ENCODE results near the gene HSD11B2.

HSD11B2 gene

GRCh38 chr16:67396159-67397035 lies 34.5 kb upstream of the HSD11B2 start:
- in situ Hi-C loops (cut with MboI; ENCODE audit: low sequenced_read_pairs) = no loop called here

- in situ Hi-C loops (cut with MboI; ENCODE audit: low sequenced_read_pairs) = no loop called here
Observed at GRCh38 chr16:67397036-67397801, 33.7 kb upstream of the HSD11B2 start.

DNA sequence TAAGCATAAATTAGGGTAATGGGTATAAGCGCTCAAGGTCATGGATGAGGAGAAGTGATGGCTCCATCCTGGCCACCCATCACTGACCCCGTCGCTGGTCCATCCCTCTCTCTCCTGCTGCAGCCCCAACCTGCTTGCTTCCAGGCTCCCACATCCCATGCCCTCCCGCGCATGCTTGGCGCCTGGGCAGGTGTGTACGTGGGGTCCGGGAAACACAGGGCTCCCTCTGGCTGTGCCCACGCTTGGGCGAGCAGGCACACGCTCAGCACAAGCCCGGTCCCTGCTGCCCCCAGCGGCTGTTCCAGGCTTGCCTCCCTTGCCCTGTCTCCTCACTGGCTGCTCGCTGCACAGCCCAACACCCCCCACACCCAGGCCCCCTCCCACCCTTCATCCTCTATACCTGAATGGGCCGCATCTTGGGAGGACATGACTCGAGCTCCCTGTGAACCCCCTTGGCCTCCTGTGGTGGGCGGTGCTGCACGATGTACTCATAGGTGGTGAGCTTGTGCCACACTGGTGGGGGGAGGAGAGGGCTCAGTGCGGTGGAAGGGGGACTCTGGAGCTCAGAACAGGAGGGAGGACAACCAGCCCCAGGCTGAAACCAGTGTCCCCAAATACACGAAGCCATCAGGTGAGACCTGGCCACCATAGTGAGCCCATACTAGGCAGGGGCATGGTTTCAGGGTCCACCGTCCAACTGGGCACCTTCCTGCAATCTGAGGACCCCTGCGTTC lies 32.9 kb upstream of the HSD11B2 start:
- in situ Hi-C loops (cut with MboI; ENCODE audit: low sequenced_read_pairs) = no loop called here

DNA sequence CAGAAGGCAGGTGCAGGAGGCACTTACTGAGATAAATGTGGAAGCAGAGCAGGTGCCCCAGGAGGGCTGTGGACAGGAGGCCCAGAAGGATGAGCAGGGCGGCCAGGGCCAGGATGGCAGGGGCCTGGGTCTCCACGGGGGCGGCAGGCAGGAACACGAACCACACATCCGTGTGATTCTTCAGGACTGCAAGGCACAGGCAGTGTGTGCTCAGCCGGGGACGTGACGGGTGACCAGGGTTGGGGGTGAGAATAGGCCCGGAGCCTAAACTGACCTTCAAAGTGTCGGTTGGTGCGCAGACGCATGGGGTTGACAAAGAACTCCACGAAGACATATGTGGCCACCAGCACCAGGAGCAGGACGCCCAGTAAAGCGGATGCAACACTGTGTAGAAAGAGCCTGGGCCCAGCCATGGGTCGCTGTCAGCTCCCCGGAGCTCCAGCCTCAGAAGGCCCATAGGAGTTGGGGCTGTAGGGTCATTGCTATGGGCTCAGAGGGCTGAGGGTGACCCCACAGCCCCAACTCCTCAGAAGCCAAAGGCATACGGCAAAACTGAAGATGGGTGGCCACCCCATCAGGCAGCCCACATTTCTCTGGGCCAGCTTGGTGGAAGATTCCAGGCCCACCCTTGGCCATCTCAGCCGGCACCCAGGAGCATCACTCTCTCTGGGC lies 32.2 kb upstream of the HSD11B2 start:
- in situ Hi-C loops (cut with MboI; ENCODE audit: low sequenced_read_pairs) = no loop called here

DNA sequence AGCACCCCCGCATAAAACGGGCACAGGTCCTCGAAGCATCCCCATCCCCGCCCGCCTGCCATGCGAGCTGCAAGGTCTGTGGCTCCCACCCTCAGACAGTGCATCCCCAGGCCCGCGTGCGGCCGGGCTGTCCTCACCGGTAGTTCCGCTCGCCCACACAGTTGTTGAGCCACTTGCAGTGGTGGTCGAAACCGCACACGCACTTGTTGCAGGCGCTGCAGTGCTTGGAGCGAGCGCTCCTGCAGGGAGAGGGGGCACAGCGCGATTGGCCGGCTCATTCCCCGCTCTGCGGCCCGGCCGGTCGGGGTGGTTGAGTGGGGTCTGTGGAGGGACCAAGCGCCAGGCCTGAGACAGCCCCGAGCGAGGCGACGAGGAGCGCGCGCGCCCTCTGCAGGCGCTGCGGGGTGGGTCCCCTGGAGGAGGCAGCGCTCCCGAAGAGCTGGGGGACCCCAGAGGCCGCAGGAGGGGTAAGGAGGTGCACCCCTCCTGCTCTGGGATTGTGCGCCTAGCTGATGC lies 31.6 kb upstream of the HSD11B2 start:
- in situ Hi-C loops (cut with MboI; ENCODE audit: low sequenced_read_pairs) = no loop called here

GRCh38 chr16:67399749-67400704 lies 30.9 kb upstream of the HSD11B2 start:
- in situ Hi-C loops (cut with MboI; ENCODE audit: low sequenced_read_pairs) = no loop called here

DNA sequence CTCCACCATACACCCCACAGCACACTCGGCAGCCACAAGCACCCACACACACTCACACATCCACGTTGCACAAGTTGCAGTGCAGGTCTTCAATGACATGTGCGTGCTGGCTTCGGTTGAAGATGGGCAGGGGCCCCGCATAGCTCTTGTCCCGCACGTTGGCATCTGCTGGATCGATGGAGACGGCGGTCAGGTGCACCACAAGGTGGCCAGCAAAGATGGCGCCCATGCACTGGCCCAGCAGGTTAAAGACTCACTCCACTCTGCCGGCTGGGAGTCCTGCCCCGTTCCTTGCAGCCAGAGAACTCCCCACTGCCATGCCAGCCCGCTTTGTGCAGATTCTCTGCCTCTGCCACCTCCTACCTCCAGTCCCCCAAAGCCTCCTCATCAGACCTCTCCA lies 30.0 kb upstream of the HSD11B2 start:
- in situ Hi-C loops (cut with MboI; ENCODE audit: low sequenced_read_pairs) = no loop called here

DNA sequence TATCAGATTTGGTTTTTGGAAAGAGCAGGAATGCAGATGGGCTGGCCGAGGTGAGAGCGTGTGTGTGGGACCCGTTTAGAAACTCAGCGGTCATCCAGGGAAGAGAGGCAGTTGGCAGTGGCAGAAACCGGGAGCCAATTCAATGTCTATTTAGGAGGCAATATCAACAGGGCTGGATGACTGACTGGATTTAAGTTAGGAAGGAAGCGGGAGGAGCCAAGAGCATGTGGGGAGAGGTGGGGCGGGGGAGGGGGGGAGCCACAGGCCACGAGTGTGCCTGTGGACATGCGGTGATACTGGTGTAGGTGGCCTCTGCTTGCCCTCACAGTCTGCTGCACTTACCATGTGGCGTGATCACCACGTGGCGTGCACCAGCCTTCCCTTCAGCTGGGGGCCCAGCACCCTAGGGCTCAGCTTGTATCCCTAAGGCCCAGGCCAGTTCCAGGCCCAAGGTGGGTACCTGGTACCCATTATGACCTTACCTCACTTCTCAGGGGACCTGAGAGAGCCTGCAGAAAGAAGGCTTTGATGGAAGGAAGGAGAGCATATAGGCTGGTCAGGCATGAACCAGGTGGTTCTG lies 26.9 kb upstream of the HSD11B2 start:
- in situ Hi-C loops (cut with MboI; ENCODE audit: low sequenced_read_pairs) = no loop called here

DNA sequence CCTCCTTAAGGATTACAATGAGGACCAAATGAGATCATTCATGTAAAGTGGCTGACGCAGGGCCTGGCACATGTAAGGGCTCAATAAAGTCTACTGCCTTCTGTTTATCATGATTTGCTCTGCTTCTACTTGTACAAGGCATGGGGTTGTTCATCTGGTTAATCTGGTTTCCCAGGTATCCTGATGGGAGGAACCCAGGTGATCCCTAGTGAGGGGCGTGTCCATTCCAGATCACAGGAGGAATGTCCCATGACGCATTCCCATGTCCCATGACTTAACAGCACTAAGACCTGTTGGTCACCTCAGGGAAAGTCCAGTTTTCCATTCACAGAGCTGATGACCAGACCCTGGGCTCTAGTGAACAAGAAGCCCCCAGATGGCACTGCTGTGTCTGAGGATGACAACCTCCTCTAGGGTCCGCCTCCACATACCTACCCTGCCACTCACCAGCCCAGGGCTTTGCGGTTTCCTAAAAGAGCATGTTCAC lies 26.1 kb upstream of the HSD11B2 start:
- in situ Hi-C loops (cut with MboI; ENCODE audit: low sequenced_read_pairs) = no loop called here

- in situ Hi-C loops (cut with MboI; ENCODE audit: low sequenced_read_pairs) = no loop called here
Observed at GRCh38 chr16:67405336-67405735, 25.6 kb upstream of the HSD11B2 start.

DNA sequence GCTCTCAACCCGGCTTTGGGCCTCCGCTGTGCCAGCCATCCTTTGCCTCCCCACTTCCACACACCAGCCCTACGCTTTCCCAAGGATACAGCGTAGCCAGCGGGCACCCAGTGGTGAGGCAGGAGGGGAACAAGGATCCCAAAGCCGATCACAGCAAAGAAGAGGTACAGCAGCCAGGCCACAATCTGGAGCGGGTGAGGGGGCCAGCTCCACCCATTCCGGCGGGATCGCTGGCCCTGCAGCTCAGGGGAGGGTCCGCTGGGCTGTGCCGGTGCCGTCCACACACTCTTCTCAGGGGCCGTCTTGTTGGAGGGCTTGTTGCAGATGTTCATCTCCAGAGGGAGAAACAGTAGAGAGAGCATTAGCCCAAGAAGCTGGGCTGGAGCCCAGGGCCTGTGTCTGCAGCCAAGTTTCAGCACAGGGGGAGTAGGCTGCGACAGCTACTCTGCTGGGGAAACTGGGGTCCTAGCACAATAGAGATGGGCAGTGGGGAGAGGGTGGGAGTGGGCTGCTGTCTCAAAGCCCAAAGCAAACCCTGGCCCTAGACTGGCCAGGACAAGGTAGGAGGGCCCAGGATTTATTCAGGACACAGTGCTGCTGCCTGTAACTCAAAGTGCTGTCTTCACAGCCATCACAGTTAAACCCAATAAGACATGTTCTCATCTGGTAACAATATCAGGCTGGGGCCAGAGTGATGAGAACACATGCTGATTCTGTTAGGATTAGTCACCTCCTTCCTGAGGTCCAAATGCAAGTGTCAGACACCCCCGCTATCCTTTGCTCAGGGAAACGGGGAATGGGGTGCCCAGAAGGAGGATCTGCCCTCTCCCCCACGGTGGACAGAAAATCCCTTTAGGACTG lies 24.6 kb upstream of the HSD11B2 start:
- in situ Hi-C loops (cut with MboI; ENCODE audit: low sequenced_read_pairs) = no loop called here

DNA sequence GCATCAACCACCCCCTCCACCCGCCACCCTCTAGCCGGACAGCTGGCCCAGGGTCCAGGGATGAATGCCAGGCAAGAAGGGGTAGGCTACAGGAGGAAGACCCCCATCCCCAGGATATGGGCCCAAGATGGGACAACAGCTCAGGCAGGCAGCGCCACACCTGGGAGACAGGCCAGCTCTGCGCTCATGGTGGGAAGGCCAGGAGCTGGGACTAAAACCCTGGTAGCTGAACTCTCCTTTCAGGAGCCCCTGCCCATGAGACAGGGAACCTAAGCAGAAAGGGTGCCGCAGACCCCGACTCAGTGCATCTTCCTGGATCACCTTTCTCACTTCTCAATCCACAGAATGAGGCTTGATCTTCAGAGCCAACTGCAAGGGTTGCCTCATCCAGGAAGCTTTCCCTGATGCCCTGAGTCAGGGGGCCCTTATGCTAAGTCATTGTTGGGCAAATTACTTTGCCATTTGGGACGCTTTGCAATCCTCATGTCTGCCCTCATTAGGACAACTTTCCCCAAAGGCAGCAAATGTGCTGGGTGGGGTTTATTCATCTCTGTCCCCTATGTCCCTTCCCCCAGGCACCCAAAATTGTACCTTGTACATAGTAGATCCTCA lies 23.6 kb upstream of the HSD11B2 start:
- in situ Hi-C loops (cut with MboI; ENCODE audit: low sequenced_read_pairs) = no loop called here

DNA sequence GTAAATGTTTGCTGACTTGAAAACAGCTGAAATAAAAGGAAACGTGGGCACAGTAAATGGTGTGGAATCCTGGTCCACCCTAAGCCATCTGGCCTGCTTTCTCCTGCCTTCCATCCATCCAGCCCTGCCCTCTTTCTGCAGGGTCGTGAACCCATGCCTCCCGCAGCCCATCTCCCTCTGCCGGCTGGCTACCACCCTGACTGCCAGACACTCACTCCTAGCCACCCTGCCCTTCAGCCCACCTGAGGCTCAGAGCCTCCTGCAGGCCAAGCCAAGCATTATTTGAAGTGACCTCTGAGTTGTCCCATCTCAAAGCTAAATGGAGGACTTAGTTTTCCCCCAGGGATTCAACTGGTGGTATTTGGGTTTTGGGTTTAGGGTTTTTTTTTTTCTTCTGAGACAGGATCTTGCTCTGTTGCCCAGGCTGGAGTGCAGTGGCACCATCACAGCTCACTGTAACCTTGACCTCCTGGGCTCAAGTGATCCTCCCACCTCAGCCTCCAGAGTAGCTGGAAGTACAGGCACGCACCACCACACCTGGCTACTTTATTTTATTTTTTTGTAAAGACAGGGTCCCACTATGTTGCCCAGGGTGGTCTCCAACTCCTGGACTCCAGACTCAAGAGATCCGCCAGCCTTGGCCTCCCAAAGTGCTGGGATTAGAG lies 23.0 kb upstream of the HSD11B2 start:
- in situ Hi-C loops (cut with MboI; ENCODE audit: low sequenced_read_pairs) = no loop called here

- in situ Hi-C loops (cut with MboI; ENCODE audit: low sequenced_read_pairs) = no loop called here
Observed at GRCh38 chr16:67409631-67410030, 21.3 kb upstream of the HSD11B2 start.

GRCh38 chr16:67411339-67411738 lies 19.6 kb upstream of the HSD11B2 start:
- in situ Hi-C loops (cut with MboI; ENCODE audit: low sequenced_read_pairs) = no loop called here

GRCh38 chr16:67412294-67412693 lies 18.6 kb upstream of the HSD11B2 start:
- in situ Hi-C loops (cut with MboI; ENCODE audit: low sequenced_read_pairs) = no loop called here
